DOHH2 (cell line): ENCODE data around the gene PRPSAP1.

Experiments used
- EZH2phosphoT487 ChIP-seq: fragments of 200-600 bp; sonication (generic); IDR thresholded peaks from 2 replicates; pipeline ENCODE4 v1.6.1; 2017; ENCODE audit warnings: borderline replicate concordance, mild to moderate bottlenecking, antibody characterized with exemption, low read length, moderate library complexity, mixed read lengths
- TF ChIP-seq, protein P1 (sequence below): fragments of 200-600 bp; sonication (generic); IDR thresholded peaks from one replicate; pipeline ENCODE4 v1.5.1; 2014; ENCODE audit warnings: antibody characterized with exemption, mild to moderate bottlenecking, low read depth, low read length; ENCODE audit not compliant: poor library complexity, severe bottlenecking

DNA sequence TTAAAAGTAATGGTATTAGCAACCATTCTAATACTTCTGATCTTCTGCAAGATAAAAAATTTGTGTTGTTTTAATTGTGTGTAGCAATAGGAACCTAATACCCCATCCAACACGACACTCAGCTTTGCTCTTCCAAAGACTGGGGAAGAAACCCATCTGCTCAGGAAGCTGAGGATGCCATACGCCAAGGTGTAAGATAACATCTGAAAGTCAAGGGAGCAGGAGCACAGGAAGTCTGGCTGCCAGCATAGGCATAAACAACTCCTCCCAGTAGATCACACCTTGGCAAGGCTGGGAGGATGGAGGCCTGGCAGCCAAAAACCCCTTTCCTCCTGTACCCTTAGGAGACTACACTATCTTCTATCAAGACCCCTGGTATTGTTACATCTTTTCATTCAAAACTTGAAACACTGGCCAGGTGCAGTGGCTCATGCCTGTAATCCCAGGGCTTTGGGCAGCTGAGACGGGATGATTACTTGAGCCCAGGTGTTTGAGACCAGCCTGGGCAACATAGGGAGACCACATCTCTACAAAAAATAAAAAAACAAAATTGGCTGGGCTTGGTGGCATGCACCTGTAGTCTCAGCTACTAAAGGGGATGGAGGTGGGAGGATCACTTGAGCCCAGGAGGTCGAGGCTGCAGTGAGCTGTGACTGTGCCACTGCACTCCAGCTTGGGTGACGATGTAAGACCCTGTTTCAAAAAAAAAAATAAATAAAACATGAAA, 25.0 kb upstream of the PRPSAP1 start:
- TF ChIP-seq, protein P1, sequence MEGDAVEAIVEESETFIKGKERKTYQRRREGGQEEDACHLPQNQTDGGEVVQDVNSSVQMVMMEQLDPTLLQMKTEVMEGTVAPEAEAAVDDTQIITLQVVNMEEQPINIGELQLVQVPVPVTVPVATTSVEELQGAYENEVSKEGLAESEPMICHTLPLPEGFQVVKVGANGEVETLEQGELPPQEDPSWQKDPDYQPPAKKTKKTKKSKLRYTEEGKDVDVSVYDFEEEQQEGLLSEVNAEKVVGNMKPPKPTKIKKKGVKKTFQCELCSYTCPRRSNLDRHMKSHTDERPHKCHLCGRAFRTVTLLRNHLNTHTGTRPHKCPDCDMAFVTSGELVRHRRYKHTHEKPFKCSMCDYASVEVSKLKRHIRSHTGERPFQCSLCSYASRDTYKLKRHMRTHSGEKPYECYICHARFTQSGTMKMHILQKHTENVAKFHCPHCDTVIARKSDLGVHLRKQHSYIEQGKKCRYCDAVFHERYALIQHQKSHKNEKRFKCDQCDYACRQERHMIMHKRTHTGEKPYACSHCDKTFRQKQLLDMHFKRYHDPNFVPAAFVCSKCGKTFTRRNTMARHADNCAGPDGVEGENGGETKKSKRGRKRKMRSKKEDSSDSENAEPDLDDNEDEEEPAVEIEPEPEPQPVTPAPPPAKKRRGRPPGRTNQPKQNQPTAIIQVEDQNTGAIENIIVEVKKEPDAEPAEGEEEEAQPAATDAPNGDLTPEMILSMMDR = no peak
- TF ChIP-seq EZH2phosphoT487 = no peak
